SK-N-SH (cell line): ENCODE results near the gene SLC17A9. TPM values are rescaled to one million over a fixed set of nuclear protein-coding genes. Genes with fewer than 3 reads are reported as not detected.

ENCODE experiments used
- CTCF ChIA-PET: fragments of 300-600, 350-600 bp; formaldehyde crosslinking; extraction: SDS; loops from one replicate; lab custom pipeline; 2021; lab: Yijun Ruan, JAX
- POLR2A ChIA-PET: fragments of 350-600 bp; sonication (Branson Sonifier 250); formaldehyde crosslinking; extraction: SDS; loops from one replicate; lab custom pipeline; 2020; ENCODE audit warnings: antibody characterized with exemption, inconsistent platforms; lab: Yijun Ruan, JAX
- DNase-seq: peaks from one replicate; pipeline ENCODE4 v3.0.0; 2012
- H2AFZ ChIP-seq: fragments of 200-600 bp; sonication (generic); 2 replicates; pipeline ENCODE4 v1.8.1; 2016; ENCODE audit warnings: antibody characterized with exemption, mild to moderate bottlenecking, low read depth
- H3F3A ChIP-seq: fragments of 200-600 bp; sonication (generic); replicated peaks from 2 replicates; pipeline ENCODE3; 2016; ENCODE audit warnings: antibody characterized with exemption, mild to moderate bottlenecking; ENCODE audit not compliant: insufficient read depth
- H3K27ac ChIP-seq, 2 experiments: fragments of 200-500 bp in 1 of 2; fragments of 200-600 bp in 1 of 2; sonication (Bioruptor generic) in 1 of 2; sonication (generic), shearing (Covaris generic) in 1 of 2; 2 replicates each; pipeline versions ENCODE4 v1.5.1 to v1.6.1; 2014 to 2016; ENCODE audit warnings: low read depth in 2 of 2, inconsistent platforms in 1 of 2, low read length in 1 of 2, mild to moderate bottlenecking in 1 of 2, mixed read lengths in 1 of 2
- H3K27me3 ChIP-seq: fragments of 200-600 bp; sonication (generic), shearing (Covaris generic); 2 replicates; pipeline ENCODE4 v1.6.1; 2016; ENCODE audit warnings: mixed run types; ENCODE audit not compliant: insufficient read depth
- H3K36me3 ChIP-seq, 2 experiments: fragments of 200-500 bp in 1 of 2; fragments of 200-600 bp in 1 of 2; sonication (Bioruptor generic) in 1 of 2; sonication (generic) in 1 of 2; replicated peaks in 1 of 2; 2 replicates each; pipeline versions ENCODE3 to v1.5.1; 2014 to 2016; ENCODE audit warnings: low read length in 1 of 2, mild to moderate bottlenecking in 1 of 2; ENCODE audit not compliant: insufficient read depth in 2 of 2, control insufficient read depth in 1 of 2
- H3K4me1 ChIP-seq, 2 experiments: fragments of 200-500 bp in 1 of 2; fragments of 200-600 bp in 1 of 2; sonication (Bioruptor generic) in 1 of 2; sonication (generic), shearing (Covaris generic) in 1 of 2; 2 replicates each; pipeline versions ENCODE4 v1.5.1 to v1.6.1; 2014 to 2016; ENCODE audit warnings: low read depth in 1 of 2, low read length in 1 of 2, mixed run types in 1 of 2; ENCODE audit not compliant: insufficient read depth in 2 of 2, control insufficient read depth in 1 of 2
- H3K4me2 ChIP-seq: fragments of 200-600 bp; sonication (generic), shearing (Covaris generic); 2 replicates; pipeline ENCODE4 v1.6.1; 2017; ENCODE audit warnings: mixed run types
- H3K4me3 ChIP-seq, 2 experiments: fragments of 200-500 bp in 1 of 2; fragments of 200-600 bp in 1 of 2; sonication (Bioruptor generic) in 1 of 2; sonication (generic), shearing (Covaris generic) in 1 of 2; 2 replicates each; pipeline versions ENCODE4 v1.5.1 to v1.8.1; 2014 to 2016; ENCODE audit warnings: low read depth in 2 of 2, inconsistent platforms in 1 of 2, low read length in 1 of 2, mild to moderate bottlenecking in 1 of 2, mixed read lengths in 1 of 2, moderate library complexity in 1 of 2
- H3K79me2 ChIP-seq: fragments of 200-600 bp; sonication (generic); 2 replicates; pipeline ENCODE4 v1.8.1; 2017; ENCODE audit warnings: mild to moderate bottlenecking; ENCODE audit not compliant: insufficient read depth
- H3K9ac ChIP-seq: fragments of 200-600 bp; sonication (generic); 2 replicates; pipeline ENCODE4 v1.6.1; 2017; ENCODE audit warnings: mixed run types
- H3K9me2 ChIP-seq: fragments of 200-600 bp; sonication (generic); 2 replicates; pipeline ENCODE4 v1.6.1; 2017; ENCODE audit warnings: mixed run types
- H3K9me3 ChIP-seq: fragments of 200-600 bp; sonication (generic); 2 replicates; pipeline ENCODE4 v1.6.1; 2017; ENCODE audit warnings: mixed run types, mild to moderate bottlenecking, moderate library complexity
- H4K20me1 ChIP-seq: fragments of 200-600 bp; sonication (generic); 2 replicates; pipeline ENCODE4 v1.6.1; 2017; ENCODE audit warnings: mild to moderate bottlenecking, mixed run types; ENCODE audit not compliant: insufficient read depth
- ELF1 ChIP-seq: IDR thresholded peaks from 2 replicates; pipeline ENCODE4 v1.4.0; 2012
- EZH2phosphoT487 ChIP-seq: fragments of 200-600 bp; sonication (generic); IDR thresholded peaks from 2 replicates; pipeline ENCODE4 v1.6.1; 2017; ENCODE audit warnings: low read depth, mixed run types, mild to moderate bottlenecking, antibody characterized with exemption, moderate library complexity, borderline replicate concordance
- FOSL2 ChIP-seq: IDR thresholded peaks from 2 replicates; pipeline ENCODE4 v1.4.0; 2012; ENCODE audit warnings: low read depth, mild to moderate bottlenecking, moderate library complexity, borderline replicate concordance
- FOXJ3 ChIP-seq: sonication (generic); formaldehyde crosslinking; IDR thresholded peaks from 2 replicates; pipeline ENCODE4 v1.5.1; 2020; ENCODE audit warnings: mild to moderate bottlenecking, missing genetic modification reagents
- FOXM1 ChIP-seq: IDR thresholded peaks from 2 replicates; pipeline ENCODE4 v1.4.0; 2012; ENCODE audit warnings: low read depth, mild to moderate bottlenecking
- GABPA ChIP-seq: IDR thresholded peaks from 2 replicates; pipeline ENCODE4 v1.4.0; 2012; ENCODE audit warnings: low read depth, mild to moderate bottlenecking
- IRF3 ChIP-seq: fragments of 150-350 bp; IDR thresholded peaks from 2 replicates; pipeline ENCODE4 v1.6.1; 2016; ENCODE audit warnings: mild to moderate bottlenecking, low read depth, low read length
- JUND ChIP-seq: IDR thresholded peaks from 2 replicates; pipeline ENCODE4 v1.4.0; 2012
- NFIC ChIP-seq: IDR thresholded peaks from 2 replicates; pipeline ENCODE4 v1.4.0; 2012; ENCODE audit warnings: borderline replicate concordance
- RAD21 ChIP-seq: IDR thresholded peaks from 2 replicates; pipeline ENCODE4 v1.6.1; 2012; ENCODE audit warnings: mild to moderate bottlenecking, low read length
- RCOR1 ChIP-seq: fragments of 150-350 bp; IDR thresholded peaks from 2 replicates; pipeline ENCODE4 v1.6.1; 2017; ENCODE audit warnings: antibody characterized with exemption, low read length
- RFX5 ChIP-seq: IDR thresholded peaks from 2 replicates; pipeline ENCODE4 v1.6.1; 2012; ENCODE audit warnings: mild to moderate bottlenecking, improper control_type of control experiment, low read length
- RXRA ChIP-seq: IDR thresholded peaks from 2 replicates; pipeline ENCODE4 v1.4.0; 2012; ENCODE audit warnings: low read depth, mild to moderate bottlenecking, borderline replicate concordance
- SMC3 ChIP-seq: IDR thresholded peaks from 2 replicates; pipeline ENCODE4 v1.6.1; 2012; ENCODE audit warnings: low read depth, low read length, improper control_type of control experiment
- TAF1 ChIP-seq: IDR thresholded peaks from 2 replicates; pipeline ENCODE4 v1.6.1; 2012; ENCODE audit warnings: low read depth, mild to moderate bottlenecking, low read length, moderate library complexity, borderline replicate concordance
- TEAD4 ChIP-seq: IDR thresholded peaks from 2 replicates; pipeline ENCODE4 v1.4.0; 2012; ENCODE audit warnings: mild to moderate bottlenecking, borderline replicate concordance; ENCODE audit not compliant: insufficient read depth
- WGBS: methylation state at CpG from one replicate; pipeline ENCODE4 v1.1.6; 2017; ENCODE audit warnings: low lambda C conversion rate; 5-methylcytosine and 5-hydroxymethylcytosine counted together
- polyA plus RNA-seq, 3 experiments: library from polyadenylated mRNA; depleted of rRNA; stranded (reverse); fragments of >200 nt; gene quantifications; 2 replicates each; pipeline ENCODE4 v1.2.3, GENCODE V29; 2012
- TF ChIP-seq, protein P1 (sequence below): fragments of 200-600 bp; sonication (generic); IDR thresholded peaks from 2 replicates; pipeline ENCODE4 v1.6.1; 2017; ENCODE audit warnings: antibody characterized with exemption, mild to moderate bottlenecking, moderate library complexity
- TF ChIP-seq, protein P2 (sequence below): IDR thresholded peaks from 2 replicates; pipeline ENCODE4; 2012
- TF ChIP-seq, protein P3 (sequence below): fragments of 150-350 bp; IDR thresholded peaks from 2 replicates; pipeline ENCODE4 v1.6.1; 2017; ENCODE audit warnings: antibody characterized with exemption, low read length, low read depth, borderline replicate concordance

SLC17A9 gene
- polyA plus RNA-seq, 1 of the 3 experiments (the other 2 are of a cell fraction), result not detected

DNA sequence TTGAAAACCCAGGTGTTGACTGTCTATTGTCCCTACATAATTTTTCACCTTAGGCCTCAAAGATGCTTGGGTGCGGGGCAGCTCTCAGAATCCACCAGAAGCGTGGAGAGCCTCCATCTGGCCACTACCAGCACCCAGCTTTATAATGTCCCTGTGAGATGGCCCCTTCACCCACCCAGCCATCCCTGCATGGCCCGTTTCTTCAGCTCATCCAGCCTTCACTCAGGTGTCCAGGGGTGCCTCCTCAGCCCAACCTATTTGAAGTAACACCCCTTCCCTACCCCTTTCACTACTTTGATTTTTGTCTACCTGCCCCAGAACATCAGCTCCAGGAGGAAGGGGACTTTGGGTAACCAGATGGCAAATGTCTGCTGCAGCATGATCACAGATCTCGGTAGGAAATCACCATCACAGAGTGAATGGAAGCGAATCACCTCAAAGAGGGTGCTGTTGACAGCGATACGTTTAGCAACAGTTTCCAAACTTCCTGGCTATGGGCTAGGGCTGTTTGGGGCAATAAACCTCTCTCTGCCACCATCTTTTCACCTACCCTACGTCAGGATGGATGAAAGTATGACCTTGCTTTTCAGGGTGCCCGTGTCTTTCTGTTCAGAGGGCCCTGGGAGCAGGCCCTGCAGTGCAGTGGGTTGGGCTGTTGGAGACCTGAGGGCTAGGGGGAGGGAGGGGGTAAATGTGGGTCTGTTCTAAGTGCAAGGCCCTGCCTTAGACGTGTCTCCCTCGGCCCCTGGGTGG is 1.2 kb upstream of the SLC17A9 start:
- no peaks in the 10 kb centered on the region for H4K20me1 ChIP-seq
- H3K27me3 ChIP-seq, result no peaks in the 10 kb centered on the region
- no peak overlapping the region for H3K9ac ChIP-seq
- H3K27ac ChIP-seq, result no peak overlapping the region
- no peaks in the 10 kb centered on the region for H3F3A ChIP-seq
- peaks cover 18 to 36% of the 10 kb centered on the region in 2 experiments for H3K36me3 ChIP-seq
- 85% methylated on average over 9 of the region's 11 CpGs for WGBS
- POLR2A ChIA-PET, result no interaction called here
- no peaks in the 10 kb centered on the region for H3K79me2 ChIP-seq
- no peak for TF ChIP-seq RXRA
- TF ChIP-seq IRF3, result no peak
- TF ChIP-seq, protein P1, sequence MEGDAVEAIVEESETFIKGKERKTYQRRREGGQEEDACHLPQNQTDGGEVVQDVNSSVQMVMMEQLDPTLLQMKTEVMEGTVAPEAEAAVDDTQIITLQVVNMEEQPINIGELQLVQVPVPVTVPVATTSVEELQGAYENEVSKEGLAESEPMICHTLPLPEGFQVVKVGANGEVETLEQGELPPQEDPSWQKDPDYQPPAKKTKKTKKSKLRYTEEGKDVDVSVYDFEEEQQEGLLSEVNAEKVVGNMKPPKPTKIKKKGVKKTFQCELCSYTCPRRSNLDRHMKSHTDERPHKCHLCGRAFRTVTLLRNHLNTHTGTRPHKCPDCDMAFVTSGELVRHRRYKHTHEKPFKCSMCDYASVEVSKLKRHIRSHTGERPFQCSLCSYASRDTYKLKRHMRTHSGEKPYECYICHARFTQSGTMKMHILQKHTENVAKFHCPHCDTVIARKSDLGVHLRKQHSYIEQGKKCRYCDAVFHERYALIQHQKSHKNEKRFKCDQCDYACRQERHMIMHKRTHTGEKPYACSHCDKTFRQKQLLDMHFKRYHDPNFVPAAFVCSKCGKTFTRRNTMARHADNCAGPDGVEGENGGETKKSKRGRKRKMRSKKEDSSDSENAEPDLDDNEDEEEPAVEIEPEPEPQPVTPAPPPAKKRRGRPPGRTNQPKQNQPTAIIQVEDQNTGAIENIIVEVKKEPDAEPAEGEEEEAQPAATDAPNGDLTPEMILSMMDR, result no peak
- no peak for TF ChIP-seq EZH2phosphoT487
- TF ChIP-seq FOXJ3 (CRISPR knock-in tag), result no peak
- no peak for TF ChIP-seq FOSL2
- no peak for TF ChIP-seq RCOR1
- no peak for TF ChIP-seq JUND
- TF ChIP-seq RFX5, result no peak
- TF ChIP-seq TAF1, result no peak
- TF ChIP-seq, protein P2, sequence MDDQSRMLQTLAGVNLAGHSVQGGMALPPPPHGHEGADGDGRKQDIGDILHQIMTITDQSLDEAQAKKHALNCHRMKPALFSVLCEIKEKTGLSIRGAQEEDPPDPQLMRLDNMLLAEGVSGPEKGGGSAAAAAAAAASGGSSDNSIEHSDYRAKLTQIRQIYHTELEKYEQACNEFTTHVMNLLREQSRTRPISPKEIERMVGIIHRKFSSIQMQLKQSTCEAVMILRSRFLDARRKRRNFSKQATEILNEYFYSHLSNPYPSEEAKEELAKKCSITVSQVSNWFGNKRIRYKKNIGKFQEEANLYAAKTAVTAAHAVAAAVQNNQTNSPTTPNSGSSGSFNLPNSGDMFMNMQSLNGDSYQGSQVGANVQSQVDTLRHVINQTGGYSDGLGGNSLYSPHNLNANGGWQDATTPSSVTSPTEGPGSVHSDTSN, result no peak
- TF ChIP-seq, protein P3, sequence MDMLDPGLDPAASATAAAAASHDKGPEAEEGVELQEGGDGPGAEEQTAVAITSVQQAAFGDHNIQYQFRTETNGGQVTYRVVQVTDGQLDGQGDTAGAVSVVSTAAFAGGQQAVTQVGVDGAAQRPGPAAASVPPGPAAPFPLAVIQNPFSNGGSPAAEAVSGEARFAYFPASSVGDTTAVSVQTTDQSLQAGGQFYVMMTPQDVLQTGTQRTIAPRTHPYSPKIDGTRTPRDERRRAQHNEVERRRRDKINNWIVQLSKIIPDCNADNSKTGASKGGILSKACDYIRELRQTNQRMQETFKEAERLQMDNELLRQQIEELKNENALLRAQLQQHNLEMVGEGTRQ, result no peak
- no peak for TF ChIP-seq NFIC
- TF ChIP-seq RAD21, result no peak
- TF ChIP-seq ELF1, result no peak
- no peak for TF ChIP-seq FOXM1
- TF ChIP-seq GABPA, result no peak
- TF ChIP-seq TEAD4, result no peak
- TF ChIP-seq SMC3, result no peak
- H3K4me1 ChIP-seq, result peaks cover 0 to 16% of the 10 kb centered on the region in 2 experiments; a peak in 2 of 4 replicates
- no peak overlapping the region for H2AFZ ChIP-seq
- H3K9me2 ChIP-seq, result no peaks in the 10 kb centered on the region
- no peak for DNase-seq
- CTCF ChIA-PET, result interaction anchor here (1.8 to 2.1 kb wide), 2 partner anchors 21 to 51 kb away, joined by 6 to 9 read pairs; no protein-coding TSS in a partner anchor
- no peaks in the 10 kb centered on the region for H3K9me3 ChIP-seq
- H3K4me2 ChIP-seq, result no peak overlapping the region
- no peak overlapping the region for H3K4me3 ChIP-seq
